Neural cell (in vitro differentiated cells): ENCODE measurements around the gene TTK.

ENCODE experiments used
- CTCF ChIP-seq: fragments of 450-650 bp; IDR thresholded peaks from 2 replicates; pipeline ENCODE4 v1.5.1; 2014; ENCODE audit warnings: antibody characterized with exemption, mild to moderate bottlenecking, moderate library complexity; ENCODE audit not compliant: poor library complexity, severe bottlenecking
- EZH2 ChIP-seq: fragments of 200-600, 300-800 bp; shearing (Covaris generic), sonication (generic); IDR thresholded peaks from 2 replicates; pipeline ENCODE4 v1.6.1; 2014; ENCODE audit warnings: antibody characterized with exemption, low read length, borderline replicate concordance, mild to moderate bottlenecking; ENCODE audit not compliant: insufficient read depth, poor library complexity, severe bottlenecking
- POLR2AphosphoS5 ChIP-seq: IDR thresholded peaks from 2 replicates; pipeline ENCODE4 v1.6.1; 2012
- TAF1 ChIP-seq: IDR thresholded peaks from 2 replicates; pipeline ENCODE4 v1.6.1; 2012; ENCODE audit warnings: low read depth

- no peak for TF ChIP-seq EZH2
- TF ChIP-seq TAF1, result no peak
- TF ChIP-seq CTCF, result no peak
- no peak for TF ChIP-seq POLR2AphosphoS5
Measured at GRCh38 chr6:79993012-79993910, 11.2 kb upstream of the TTK start.
